AG04449 (cell line): ENCODE results near the gene BMP4.

Experiments used
- CTCF ChIA-PET: fragments of 350-600 bp; formaldehyde crosslinking; extraction: SDS; loops from one replicate; lab custom pipeline; 2021; ENCODE audit warnings: antibody characterized with exemption; lab: Yijun Ruan, JAX
- POLR2A ChIA-PET: fragments of 400-600, 350-600 bp; formaldehyde crosslinking; extraction: SDS; loops from one replicate; lab custom pipeline; 2020; ENCODE audit warnings: antibody characterized with exemption, inconsistent platforms; lab: Yijun Ruan, JAX
- DNase-seq: peaks from one replicate; pipeline ENCODE4 v3.0.0-alpha.2; 2010; ENCODE audit warnings: low read depth, low spot score
- H3K4me3 ChIP-seq: 2 replicates; pipeline ENCODE4 v1.5.1; 2011; ENCODE audit warnings: low read depth, mild to moderate bottlenecking, control low read depth, low read length
- TF ChIP-seq, protein P1 (sequence below): IDR thresholded peaks from one replicate; pipeline ENCODE4 v1.5.1; 2011; ENCODE audit warnings: mild to moderate bottlenecking, moderate library complexity, low read length, control low read depth, inconsistent platforms; ENCODE audit not compliant: insufficient read depth; ENCODE audit errors: missing control alignments

The BMP4 gene

GRCh38 chr14:53921027-53921426 is 35.6 kb downstream of the BMP4 start:
- H3K4me3 ChIP-seq = no peak overlapping the region
- TF ChIP-seq, protein P1, sequence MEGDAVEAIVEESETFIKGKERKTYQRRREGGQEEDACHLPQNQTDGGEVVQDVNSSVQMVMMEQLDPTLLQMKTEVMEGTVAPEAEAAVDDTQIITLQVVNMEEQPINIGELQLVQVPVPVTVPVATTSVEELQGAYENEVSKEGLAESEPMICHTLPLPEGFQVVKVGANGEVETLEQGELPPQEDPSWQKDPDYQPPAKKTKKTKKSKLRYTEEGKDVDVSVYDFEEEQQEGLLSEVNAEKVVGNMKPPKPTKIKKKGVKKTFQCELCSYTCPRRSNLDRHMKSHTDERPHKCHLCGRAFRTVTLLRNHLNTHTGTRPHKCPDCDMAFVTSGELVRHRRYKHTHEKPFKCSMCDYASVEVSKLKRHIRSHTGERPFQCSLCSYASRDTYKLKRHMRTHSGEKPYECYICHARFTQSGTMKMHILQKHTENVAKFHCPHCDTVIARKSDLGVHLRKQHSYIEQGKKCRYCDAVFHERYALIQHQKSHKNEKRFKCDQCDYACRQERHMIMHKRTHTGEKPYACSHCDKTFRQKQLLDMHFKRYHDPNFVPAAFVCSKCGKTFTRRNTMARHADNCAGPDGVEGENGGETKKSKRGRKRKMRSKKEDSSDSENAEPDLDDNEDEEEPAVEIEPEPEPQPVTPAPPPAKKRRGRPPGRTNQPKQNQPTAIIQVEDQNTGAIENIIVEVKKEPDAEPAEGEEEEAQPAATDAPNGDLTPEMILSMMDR = no peak
- DNase-seq = no peak
- ChIA-PET POLR2A (no interaction called here), CTCF (no interaction called here)

DNA sequence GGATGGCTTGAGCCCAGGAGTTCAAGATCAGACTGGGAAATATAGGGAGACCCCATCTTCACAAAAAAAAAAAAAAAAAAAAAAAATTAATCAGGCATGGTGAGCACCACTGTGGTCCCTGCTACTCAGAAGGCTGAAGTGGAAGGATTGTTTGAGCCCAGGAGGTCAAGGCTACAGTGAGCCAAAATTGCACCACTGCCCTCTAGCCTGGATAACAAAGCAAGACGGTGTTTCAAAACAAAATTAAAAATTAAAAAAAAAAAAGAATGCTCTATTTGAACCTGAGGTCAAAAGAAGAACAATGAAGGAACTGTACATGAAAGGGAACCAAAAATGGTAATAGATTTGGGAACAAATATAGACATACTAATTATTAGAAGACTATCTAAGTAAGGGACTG is 40.4 kb downstream of the BMP4 start:
- ChIA-PET CTCF (no interaction called here), POLR2A (no interaction called here)
- no peak for DNase-seq
- no peak overlapping the region for H3K4me3 ChIP-seq
- TF ChIP-seq, protein P1 = no peak

- CTCF ChIA-PET = no interaction called here
- no peak overlapping the region for H3K4me3 ChIP-seq
- POLR2A ChIA-PET = no interaction called here
- DNase-seq = no peak
- TF ChIP-seq, protein P1 = no peak
Observed at GRCh38 chr14:53915364-53916014, 41.1 kb downstream of the BMP4 start.

GRCh38 chr14:53912021-53912420 is 44.6 kb downstream of the BMP4 start:
- ChIA-PET POLR2A (no interaction called here), CTCF (no interaction called here)
- no peak overlapping the region for H3K4me3 ChIP-seq
- no peak for DNase-seq
- TF ChIP-seq, protein P1 = no peak

DNA sequence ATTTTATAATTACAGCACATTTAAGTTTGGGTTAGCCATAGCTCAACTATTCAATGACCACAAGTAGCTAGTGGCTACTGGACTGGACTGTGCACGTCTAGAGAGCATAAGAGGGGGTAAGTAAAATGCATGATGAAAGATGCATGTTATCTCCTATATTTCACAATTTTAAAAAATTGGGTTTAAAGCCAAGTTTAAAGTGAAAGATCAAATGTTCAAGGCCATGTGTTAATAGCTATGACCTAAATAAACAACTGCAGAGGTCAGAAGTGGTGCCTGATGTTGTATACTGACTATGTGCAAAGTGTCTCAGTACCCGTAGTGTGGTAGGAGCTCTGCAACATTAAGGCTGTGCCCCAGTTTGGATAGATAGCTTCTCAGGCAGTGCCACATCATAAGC is 48.2 kb downstream of the BMP4 start:
- CTCF ChIA-PET = no interaction called here
- DNase-seq = no peak
- TF ChIP-seq, protein P1 = no peak
- POLR2A ChIA-PET = no interaction called here
- no peak overlapping the region for H3K4me3 ChIP-seq

GRCh38 chr14:53902307-53902706 is 54.3 kb downstream of the BMP4 start:
- no peak for DNase-seq
- ChIA-PET CTCF (no interaction called here), POLR2A (no interaction called here)
- TF ChIP-seq, protein P1 = no peak
- no peak overlapping the region for H3K4me3 ChIP-seq
